Astrocyte (in vitro differentiated cells and primary cell): ENCODE data around the gene OPN1SW. TPM values are rescaled to one million over a fixed set of nuclear protein-coding genes. Genes with fewer than 3 reads are reported as not detected.

Source experiments
- DNase-seq: peaks from one replicate; pipeline ENCODE4 v3.0.0-alpha.2; 2010; ENCODE audit warnings: low read depth
- FAIRE-seq: peaks from 2 replicates; lab custom pipeline; 2011; peaks lifted over from hg19 to GRCh38; lab: Jason Lieb, UNC
- H2AFZ ChIP-seq: 2 replicates; pipeline ENCODE4 v1.6.0; 2012; ENCODE audit warnings: low read depth, low read length, inconsistent platforms
- H3K27ac ChIP-seq: 2 replicates; pipeline ENCODE4 v1.5.1; 2011; ENCODE audit warnings: low read depth, low read length, inconsistent platforms
- H3K27me3 ChIP-seq: 2 replicates; pipeline ENCODE4 v1.6.0; 2011; ENCODE audit warnings: low read length, inconsistent platforms; ENCODE audit not compliant: insufficient read depth
- H3K36me3 ChIP-seq: 2 replicates; pipeline ENCODE4 v1.5.1; 2011; ENCODE audit warnings: low read length, inconsistent platforms; ENCODE audit not compliant: insufficient read depth
- H3K4me1 ChIP-seq: 2 replicates; pipeline ENCODE4 v1.5.1; 2011; ENCODE audit warnings: low read length, inconsistent platforms; ENCODE audit not compliant: insufficient read depth
- H3K4me2 ChIP-seq: 2 replicates; pipeline ENCODE4 v1.6.0; 2012; ENCODE audit warnings: low read length, inconsistent platforms
- H3K4me3 ChIP-seq: 2 replicates; pipeline ENCODE4 v1.5.1; 2011; ENCODE audit warnings: low read depth, mild to moderate bottlenecking, low read length, inconsistent platforms; ENCODE audit not compliant: insufficient read depth
- H3K79me2 ChIP-seq: 2 replicates; pipeline ENCODE4 v1.6.0; 2012; ENCODE audit warnings: mild to moderate bottlenecking, low read length, inconsistent platforms; ENCODE audit not compliant: insufficient read depth
- H3K9ac ChIP-seq: 2 replicates; pipeline ENCODE4 v1.6.0; 2012; ENCODE audit warnings: mild to moderate bottlenecking, low read length, inconsistent platforms
- H3K9me3 ChIP-seq: 2 replicates; pipeline ENCODE4 v1.5.1; 2012; ENCODE audit warnings: low read depth, mild to moderate bottlenecking, low read length, inconsistent platforms; ENCODE audit not compliant: insufficient read depth
- H4K20me1 ChIP-seq: 2 replicates; pipeline ENCODE4 v1.6.0; 2012; ENCODE audit warnings: low read length, inconsistent platforms; ENCODE audit not compliant: insufficient read depth
- H3K27ac Mint-ChIP-seq: one replicate; pipeline ENCODE4 v1.8.0; 2021; ENCODE audit warnings: mild to moderate bottlenecking, mixed read lengths; ENCODE audit not compliant: unreplicated experiment
- H3K27me3 Mint-ChIP-seq: one replicate; pipeline ENCODE4 v1.8.0; 2021; ENCODE audit warnings: low read depth, mixed read lengths; ENCODE audit not compliant: unreplicated experiment
- H3K36me3 Mint-ChIP-seq: one replicate; pipeline ENCODE4 v1.8.0; 2021; ENCODE audit warnings: low read depth, mixed read lengths; ENCODE audit not compliant: unreplicated experiment
- H3K4me1 Mint-ChIP-seq: one replicate; pipeline ENCODE4 v1.8.0; 2021; ENCODE audit warnings: low read depth, mixed read lengths; ENCODE audit not compliant: unreplicated experiment
- H3K4me3 Mint-ChIP-seq: one replicate; pipeline ENCODE4 v1.8.0; 2021; ENCODE audit warnings: mild to moderate bottlenecking, moderate library complexity, mixed read lengths; ENCODE audit not compliant: unreplicated experiment
- H3K9me3 Mint-ChIP-seq: one replicate; pipeline ENCODE4 v1.8.0; 2021; ENCODE audit warnings: mild to moderate bottlenecking, mixed read lengths; ENCODE audit not compliant: unreplicated experiment
- CTCF ChIP-seq: IDR thresholded peaks from 2 replicates; pipeline ENCODE4 v1.5.1; 2011; ENCODE audit warnings: low read depth, mild to moderate bottlenecking, inconsistent platforms, low read length, moderate library complexity; ENCODE audit not compliant: insufficient read depth
- EZH2 ChIP-seq: IDR thresholded peaks from 2 replicates; pipeline ENCODE4 v1.6.1; 2012; ENCODE audit warnings: mild to moderate bottlenecking, low read length, inconsistent platforms; ENCODE audit not compliant: insufficient read depth
- total RNA-seq: library from RNA; stranded (reverse); gene quantifications from 2 replicates; pipeline ENCODE4 v1.2.1, GENCODE V29; 2021

The OPN1SW gene
- total RNA-seq, 1 donor from 2014 or later = not detected

GRCh38 chr7:128755075-128755818, 20.3 kb downstream of the OPN1SW start:
- Histone ChIP-seq H3K4me2 (peak overlapping the region; percentile 49), H3K9ac (no peak overlapping the region)
- no peak overlapping the region for H3K4me3 Mint-ChIP-seq

GRCh38 chr7:128752251-128752650, 23.3 kb downstream of the OPN1SW start:
- Histone ChIP-seq H2AFZ (no peak overlapping the region), H3K4me2 (no peak overlapping the region), H3K27ac (no peak overlapping the region), H3K4me1 (peaks cover 23% of the 10 kb centered on the region), H4K20me1 (peaks cover 96% of the 10 kb centered on the region), H3K27me3 (no peaks in the 10 kb centered on the region), H3K79me2 (peaks cover 99% of the 10 kb centered on the region), H3K9ac (no peak overlapping the region), H3K36me3 (peaks cover 66% of the 10 kb centered on the region), H3K9me3 (no peaks in the 10 kb centered on the region), H3K4me3 (no peak overlapping the region)
- no peak overlapping the region for H3K4me3 Mint-ChIP-seq
- no peak for TF ChIP-seq EZH2
- TF ChIP-seq CTCF = no peak
- H3K27me3 Mint-ChIP-seq = no peaks in the 10 kb centered on the region
- H3K36me3 Mint-ChIP-seq = peaks cover 36% of the 10 kb centered on the region
- H3K4me1 Mint-ChIP-seq = peaks cover 24% of the 10 kb centered on the region
- DNase-seq = no peak
- no peaks in the 10 kb centered on the region for H3K9me3 Mint-ChIP-seq
- no peak for FAIRE-seq
- H3K27ac Mint-ChIP-seq = no peak overlapping the region

More at GRCh38 chr7:128755075-128755818, 20.3 kb downstream of the OPN1SW start:
- Mint-ChIP-seq H3K9me3 (no peaks in the 10 kb centered on the region), H3K4me1 (peaks cover 24% of the 10 kb centered on the region), H3K36me3 (peaks cover 24% of the 10 kb centered on the region), H3K27me3 (no peaks in the 10 kb centered on the region), H3K27ac (peak overlapping the region; percentile 6)
- H3K9me3 ChIP-seq = no peaks in the 10 kb centered on the region
- H3K4me1 ChIP-seq = peaks cover 24% of the 10 kb centered on the region
- peak overlapping the region; percentile 85 for H3K27ac ChIP-seq
- no peak overlapping the region for H2AFZ ChIP-seq
- H3K27me3 ChIP-seq = no peaks in the 10 kb centered on the region
- no peak for TF ChIP-seq EZH2
- TF ChIP-seq CTCF = no peak
- no peak for DNase-seq
- H3K4me3 ChIP-seq = no peak overlapping the region
- peaks cover 72% of the 10 kb centered on the region for H3K36me3 ChIP-seq
- peaks cover 98% of the 10 kb centered on the region for H3K79me2 ChIP-seq
- no peak for FAIRE-seq
- H4K20me1 ChIP-seq = peaks cover 93% of the 10 kb centered on the region
